Measurements from ENCODE around the gene TP53RK. TPM values are rescaled to one million over a fixed set of nuclear protein-coding genes. Genes with fewer than 3 reads are reported as not detected.

TP53RK gene
- total RNA-seq, 1 donor from 2014 or later, result 14.7 TPM

DNA sequence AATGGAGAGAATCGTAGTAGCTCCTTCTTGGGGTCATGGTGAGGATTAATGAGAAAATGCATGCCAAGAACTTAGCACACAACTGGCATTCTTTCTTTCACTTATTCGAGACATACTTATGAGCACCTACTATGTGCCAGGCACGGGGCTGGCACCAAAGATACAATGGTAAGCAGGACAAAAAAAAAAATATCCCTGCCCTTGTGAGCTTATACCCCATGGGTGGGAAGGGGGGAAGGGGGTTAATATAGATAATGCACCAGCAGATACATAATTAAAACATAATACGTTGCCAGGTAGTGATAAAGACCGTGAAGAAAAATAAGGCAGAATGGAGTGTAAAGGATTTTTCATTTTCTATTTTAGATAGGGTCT lies 46.3 kb downstream of the TP53RK start:
- DNase-seq (ENCODE audit: low spot score), result no peak
- intact Hi-C loops (cut with micrococcal nuclease), result no loop called here
- Mint-ChIP-seq H3K27me3 (ENCODE audit: low read depth) (peaks cover 9% of the 10 kb centered on the region), H3K36me3 (ENCODE audit: low read depth) (no peaks in the 10 kb centered on the region), H3K4me1 (ENCODE audit: low read depth) (no peaks in the 10 kb centered on the region), H3K4me3 (ENCODE audit: low read depth) (no peak overlapping the region), H3K9me3 (no peaks in the 10 kb centered on the region), H3K27ac (no peak overlapping the region)

DNA sequence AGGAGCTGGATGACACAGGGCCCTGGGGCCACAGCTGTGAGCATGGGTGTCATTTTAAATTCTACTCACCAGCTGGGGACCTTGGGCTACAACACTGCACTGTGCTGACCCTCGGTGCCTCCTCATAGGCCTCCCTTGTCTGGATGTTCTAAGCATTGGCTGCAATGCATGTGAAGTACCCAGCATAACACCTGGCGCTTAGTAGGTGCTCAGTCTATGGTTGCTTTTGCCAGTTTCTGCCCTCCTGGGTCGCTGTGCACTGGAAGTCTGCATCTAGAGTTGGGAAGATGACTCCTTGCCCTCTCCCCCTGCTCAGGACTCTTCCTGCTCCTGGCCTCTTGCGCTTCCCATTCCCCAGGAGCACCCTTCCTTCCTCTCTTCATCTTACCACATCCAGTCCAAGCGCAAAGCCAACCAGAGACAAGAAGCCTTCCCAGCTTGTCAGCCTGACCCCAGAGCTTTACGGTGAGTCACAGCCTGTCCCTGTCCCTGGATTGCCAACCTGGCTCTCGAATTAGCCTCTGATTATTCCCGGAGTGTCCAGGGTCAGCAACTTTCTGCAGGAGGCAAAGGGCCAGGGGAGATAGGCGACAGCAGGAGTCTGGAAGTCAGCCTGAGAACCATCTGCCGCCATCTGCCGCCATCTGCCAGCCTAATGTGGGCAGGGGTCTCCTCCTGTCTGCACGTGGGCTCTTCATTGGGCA lies 46.8 kb downstream of the TP53RK start:
- H3K4me1 Mint-ChIP-seq (ENCODE audit: low read depth), result no peaks in the 10 kb centered on the region
- intact Hi-C loops (cut with micrococcal nuclease), result no loop called here
- no peak for DNase-seq (ENCODE audit: low spot score)
- H3K36me3 Mint-ChIP-seq (ENCODE audit: low read depth), result no peaks in the 10 kb centered on the region
- no peaks in the 10 kb centered on the region for H3K9me3 Mint-ChIP-seq
- H3K27me3 Mint-ChIP-seq (ENCODE audit: low read depth), result peaks cover 8% of the 10 kb centered on the region
- H3K4me3 Mint-ChIP-seq (ENCODE audit: low read depth), result no peak overlapping the region
- no peak overlapping the region for H3K27ac Mint-ChIP-seq

DNA sequence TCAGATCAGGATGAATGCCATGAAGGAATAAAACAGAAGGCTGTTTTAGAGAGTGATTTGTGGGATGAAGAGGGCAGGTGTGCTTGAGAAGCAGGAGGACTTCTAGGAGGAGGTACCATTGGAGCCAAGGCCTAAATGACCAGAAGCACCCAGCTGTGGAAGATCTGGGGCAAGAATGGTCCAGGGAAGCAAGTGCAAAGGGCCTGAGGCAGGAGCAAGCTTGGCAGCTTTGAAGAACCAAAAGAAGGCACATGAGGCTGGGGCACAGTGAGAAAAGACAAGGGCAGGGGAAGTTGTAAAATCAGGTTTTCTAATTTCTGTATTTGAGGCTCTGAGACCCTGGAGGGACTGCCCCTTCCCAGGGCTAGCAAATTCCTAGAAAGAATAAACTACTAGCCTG lies 47.8 kb downstream of the TP53RK start:
- intact Hi-C loops (cut with micrococcal nuclease), result no loop called here
- H3K27me3 Mint-ChIP-seq (ENCODE audit: low read depth), result peaks cover 5% of the 10 kb centered on the region
- H3K36me3 Mint-ChIP-seq (ENCODE audit: low read depth), result no peaks in the 10 kb centered on the region
- H3K9me3 Mint-ChIP-seq, result no peaks in the 10 kb centered on the region
- no peak overlapping the region for H3K4me3 Mint-ChIP-seq (ENCODE audit: low read depth)
- H3K27ac Mint-ChIP-seq, result no peak overlapping the region
- no peak for DNase-seq (ENCODE audit: low spot score)
- H3K4me1 Mint-ChIP-seq (ENCODE audit: low read depth), result no peaks in the 10 kb centered on the region

DNA sequence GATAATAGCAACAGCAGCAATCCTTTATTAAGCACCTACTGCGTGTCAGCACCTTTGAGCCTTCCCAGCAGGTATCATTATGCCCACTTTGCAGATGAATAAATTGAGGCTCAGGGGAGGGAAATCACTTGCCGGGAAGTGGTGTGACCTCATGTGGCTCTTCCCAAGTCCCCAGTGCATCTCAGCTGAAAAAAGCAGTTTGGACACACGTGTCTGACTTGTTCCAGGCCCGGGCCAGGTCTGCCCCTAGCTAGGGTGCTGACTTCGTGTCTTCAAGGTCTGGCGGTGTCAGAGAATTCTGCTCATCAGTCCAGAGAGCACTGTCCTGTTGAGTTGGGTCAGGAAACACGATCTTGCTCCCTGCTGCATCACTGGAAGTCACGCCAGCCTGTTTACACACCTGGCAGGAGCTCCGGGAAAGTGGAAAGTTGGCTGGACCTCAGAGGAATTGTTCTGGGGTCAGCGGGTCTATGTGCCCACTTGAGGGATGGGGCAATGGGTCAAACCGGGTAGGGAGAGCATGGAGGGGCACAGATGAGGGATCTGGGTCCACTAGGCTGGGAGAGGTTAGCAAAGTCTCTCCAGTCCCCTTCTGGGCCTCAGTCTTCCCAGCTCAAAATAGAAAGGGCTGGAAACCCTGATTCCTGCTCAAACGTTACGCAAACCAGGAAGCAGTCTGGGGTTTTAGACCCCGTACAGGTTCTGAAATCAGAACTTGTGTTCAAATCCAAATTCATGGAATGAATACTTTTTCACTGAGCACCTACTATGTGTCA lies 48.5 kb downstream of the TP53RK start:
- Mint-ChIP-seq H3K27ac (no peak overlapping the region), H3K4me1 (ENCODE audit: low read depth) (no peaks in the 10 kb centered on the region), H3K9me3 (no peaks in the 10 kb centered on the region), H3K4me3 (ENCODE audit: low read depth) (no peak overlapping the region), H3K36me3 (ENCODE audit: low read depth) (no peaks in the 10 kb centered on the region), H3K27me3 (ENCODE audit: low read depth) (no peaks in the 10 kb centered on the region)
- no peak for DNase-seq (ENCODE audit: low spot score)
- intact Hi-C loops (cut with micrococcal nuclease), result no loop called here

GRCh38 chr20:46640044-46640443 lies 49.2 kb downstream of the TP53RK start:
- intact Hi-C loops (cut with micrococcal nuclease), result no loop called here

DNA sequence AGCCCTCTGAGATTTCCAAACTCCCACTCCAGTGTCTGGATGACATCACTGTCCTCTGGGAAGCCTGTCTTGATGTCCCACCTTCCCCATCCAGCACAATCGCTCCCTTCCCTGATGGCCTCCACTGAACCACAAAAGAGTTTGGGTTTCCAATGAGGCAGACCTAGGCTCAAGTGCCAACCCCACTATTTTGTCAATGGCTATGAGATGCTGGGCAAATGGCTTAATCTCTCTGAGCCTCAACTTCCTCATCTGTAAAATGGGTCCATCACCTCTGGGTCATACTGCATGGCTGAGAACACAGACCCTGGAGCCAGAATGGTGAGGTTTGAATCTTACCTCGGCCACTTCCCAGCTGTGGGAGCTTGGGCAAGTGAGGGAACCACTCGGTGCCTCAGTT lies 49.7 kb downstream of the TP53RK start:
- Mint-ChIP-seq H3K36me3 (ENCODE audit: low read depth) (no peaks in the 10 kb centered on the region), H3K4me3 (ENCODE audit: low read depth) (no peak overlapping the region), H3K9me3 (no peaks in the 10 kb centered on the region), H3K27ac (no peak overlapping the region), H3K4me1 (ENCODE audit: low read depth) (no peaks in the 10 kb centered on the region), H3K27me3 (ENCODE audit: low read depth) (peaks cover 4% of the 10 kb centered on the region)
- DNase-seq (ENCODE audit: low spot score), result no peak
- intact Hi-C loops (cut with micrococcal nuclease), result no loop called here

More at GRCh38 chr20:46640044-46640443, 49.2 kb downstream of the TP53RK start:
- H3K36me3 Mint-ChIP-seq (ENCODE audit: low read depth), result no peaks in the 10 kb centered on the region
- DNase-seq (ENCODE audit: low spot score), result no peak
- no peaks in the 10 kb centered on the region for H3K4me1 Mint-ChIP-seq (ENCODE audit: low read depth)
- peaks cover 2% of the 10 kb centered on the region for H3K27me3 Mint-ChIP-seq (ENCODE audit: low read depth)
- H3K27ac Mint-ChIP-seq, result no peak overlapping the region
- H3K9me3 Mint-ChIP-seq, result no peaks in the 10 kb centered on the region
- H3K4me3 Mint-ChIP-seq (ENCODE audit: low read depth), result no peak overlapping the region

DNA sequence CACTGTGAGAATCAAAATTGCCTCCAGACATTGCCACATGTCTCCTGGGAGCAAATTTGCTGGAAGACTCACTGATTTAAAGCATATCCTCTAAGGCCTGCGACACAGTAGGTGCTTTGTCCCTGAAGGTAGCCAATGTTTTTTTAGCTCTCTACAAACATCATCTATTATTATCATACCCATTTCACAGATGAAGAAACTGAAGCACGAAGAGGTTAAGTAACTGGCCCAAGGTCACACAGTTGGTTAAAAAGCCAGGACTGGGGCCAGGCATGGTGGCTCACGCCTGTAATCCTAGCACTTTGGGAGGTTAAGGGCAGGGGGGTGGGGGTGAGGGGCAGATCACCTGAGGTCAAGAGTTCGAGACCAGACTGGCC lies 50.4 kb downstream of the TP53RK start:
- Mint-ChIP-seq H3K27me3 (ENCODE audit: low read depth) (peaks cover 4% of the 10 kb centered on the region), H3K9me3 (no peaks in the 10 kb centered on the region), H3K4me1 (ENCODE audit: low read depth) (no peaks in the 10 kb centered on the region), H3K4me3 (ENCODE audit: low read depth) (no peak overlapping the region), H3K27ac (no peak overlapping the region), H3K36me3 (ENCODE audit: low read depth) (no peaks in the 10 kb centered on the region)
- DNase-seq (ENCODE audit: low spot score), result no peak
- intact Hi-C loops (cut with micrococcal nuclease), result no loop called here

- intact Hi-C loops (cut with micrococcal nuclease), result no loop called here
- H3K4me1 Mint-ChIP-seq (ENCODE audit: low read depth), result no peaks in the 10 kb centered on the region
- H3K9me3 Mint-ChIP-seq, result no peaks in the 10 kb centered on the region
- no peak overlapping the region for H3K4me3 Mint-ChIP-seq (ENCODE audit: low read depth)
- DNase-seq (ENCODE audit: low spot score), result no peak
- peaks cover 4% of the 10 kb centered on the region for H3K27me3 Mint-ChIP-seq (ENCODE audit: low read depth)
- H3K36me3 Mint-ChIP-seq (ENCODE audit: low read depth), result no peaks in the 10 kb centered on the region
- no peak overlapping the region for H3K27ac Mint-ChIP-seq
Observed at GRCh38 chr20:46638134-46638897, 50.9 kb downstream of the TP53RK start.

DNA sequence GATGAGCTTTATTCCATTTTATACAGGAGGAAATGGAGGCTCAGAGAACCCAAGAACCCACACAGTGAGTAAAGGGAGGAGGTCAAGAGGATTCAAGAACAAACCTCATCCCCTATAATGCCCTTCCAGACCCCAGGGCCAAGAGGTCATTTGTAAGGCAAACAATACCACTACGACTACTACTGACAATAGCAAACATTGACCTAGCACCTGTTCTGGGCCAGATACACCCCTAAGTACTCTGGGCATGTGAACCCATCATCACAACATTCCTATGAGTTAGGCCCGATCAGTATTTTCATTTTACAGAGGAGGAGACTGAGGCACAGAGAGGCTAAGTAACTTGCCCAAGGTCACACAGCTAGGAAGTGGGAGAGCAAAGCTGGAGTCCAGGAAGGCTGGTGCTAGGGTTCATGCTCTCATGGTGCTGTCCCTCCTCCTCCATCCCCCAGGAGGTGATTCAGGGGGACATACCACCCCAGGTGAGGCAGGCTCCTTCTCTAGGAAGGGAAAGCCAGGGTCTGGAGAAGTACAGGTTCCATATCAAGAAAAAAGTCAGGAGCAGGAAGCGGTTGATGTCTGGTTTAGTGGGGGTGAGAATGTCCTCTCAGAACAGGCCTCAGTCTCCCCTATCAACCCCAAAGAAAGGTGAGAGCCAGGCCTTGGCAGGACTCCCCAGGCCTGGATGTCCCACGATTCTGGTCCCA lies 51.7 kb downstream of the TP53RK start:
- no peaks in the 10 kb centered on the region for H3K9me3 Mint-ChIP-seq
- DNase-seq (ENCODE audit: low spot score), result no peak
- intact Hi-C loops (cut with micrococcal nuclease), result no loop called here
- H3K4me3 Mint-ChIP-seq (ENCODE audit: low read depth), result no peak overlapping the region
- no peaks in the 10 kb centered on the region for H3K4me1 Mint-ChIP-seq (ENCODE audit: low read depth)
- H3K27ac Mint-ChIP-seq, result no peak overlapping the region
- H3K27me3 Mint-ChIP-seq (ENCODE audit: low read depth), result peaks cover 6% of the 10 kb centered on the region
- H3K36me3 Mint-ChIP-seq (ENCODE audit: low read depth), result no peaks in the 10 kb centered on the region

DNA sequence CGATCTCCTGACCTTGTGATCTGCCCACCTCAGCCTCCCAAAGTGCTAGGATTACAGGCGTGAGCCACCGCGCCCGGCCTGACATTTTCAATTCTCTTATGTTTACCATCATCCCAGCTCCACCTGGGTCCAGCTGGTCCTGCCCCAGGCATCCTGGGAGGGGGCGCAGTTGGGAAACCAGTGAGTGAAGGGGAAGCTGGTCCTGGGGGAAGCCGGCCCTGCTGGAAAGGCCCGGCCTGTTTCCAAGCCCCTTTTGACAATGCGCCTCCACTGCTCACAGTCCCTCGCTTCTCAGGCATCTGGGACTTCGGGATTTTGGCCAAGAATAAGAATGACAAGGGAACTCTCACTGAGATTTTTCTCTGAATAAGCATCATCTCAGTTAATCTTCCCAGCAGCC lies 52.2 kb downstream of the TP53RK start:
- DNase-seq (ENCODE audit: low spot score), result no peak
- H3K4me1 Mint-ChIP-seq (ENCODE audit: low read depth), result no peaks in the 10 kb centered on the region
- no peaks in the 10 kb centered on the region for H3K9me3 Mint-ChIP-seq
- H3K36me3 Mint-ChIP-seq (ENCODE audit: low read depth), result no peaks in the 10 kb centered on the region
- intact Hi-C loops (cut with micrococcal nuclease), result no loop called here
- no peak overlapping the region for H3K27ac Mint-ChIP-seq
- H3K4me3 Mint-ChIP-seq (ENCODE audit: low read depth), result no peak overlapping the region
- peaks cover 6% of the 10 kb centered on the region for H3K27me3 Mint-ChIP-seq (ENCODE audit: low read depth)

GRCh38 chr20:46636514-46636913 lies 52.7 kb downstream of the TP53RK start:
- DNase-seq (ENCODE audit: low spot score), result no peak
- H3K4me1 Mint-ChIP-seq (ENCODE audit: low read depth), result peaks cover under 1% of the 10 kb centered on the region
- no peaks in the 10 kb centered on the region for H3K9me3 Mint-ChIP-seq
- no peaks in the 10 kb centered on the region for H3K36me3 Mint-ChIP-seq (ENCODE audit: low read depth)
- peaks cover 6% of the 10 kb centered on the region for H3K27me3 Mint-ChIP-seq (ENCODE audit: low read depth)
- H3K27ac Mint-ChIP-seq, result no peak overlapping the region
- intact Hi-C loops (cut with micrococcal nuclease), result no loop called here
- no peak overlapping the region for H3K4me3 Mint-ChIP-seq (ENCODE audit: low read depth)

- H3K4me1 Mint-ChIP-seq (ENCODE audit: low read depth), result peaks cover 6% of the 10 kb centered on the region
- no peak overlapping the region for H3K4me3 Mint-ChIP-seq (ENCODE audit: low read depth)
- no peak overlapping the region for H3K27ac Mint-ChIP-seq
- intact Hi-C loops (cut with micrococcal nuclease), result no loop called here
- no peak for DNase-seq (ENCODE audit: low spot score)
- peaks cover 7% of the 10 kb centered on the region for H3K27me3 Mint-ChIP-seq (ENCODE audit: low read depth)
- no peaks in the 10 kb centered on the region for H3K9me3 Mint-ChIP-seq
- H3K36me3 Mint-ChIP-seq (ENCODE audit: low read depth), result no peaks in the 10 kb centered on the region
Observed at GRCh38 chr20:46635514-46636136, 53.6 kb downstream of the TP53RK start.
